ENCODE measurements around the gene SUDS3. TPM values are rescaled to one million over a fixed set of nuclear protein-coding genes. Genes with fewer than 3 reads are reported as not detected.
A peak's percentile ranks its signal among the peaks of the same experiment; 100 is the strongest.

The SUDS3 gene
- polyA plus RNA-seq, 1 donor (not counting 4 experiments of a cell fraction or from before 2014, with no cell fraction given) = 32.4 TPM

DNA sequence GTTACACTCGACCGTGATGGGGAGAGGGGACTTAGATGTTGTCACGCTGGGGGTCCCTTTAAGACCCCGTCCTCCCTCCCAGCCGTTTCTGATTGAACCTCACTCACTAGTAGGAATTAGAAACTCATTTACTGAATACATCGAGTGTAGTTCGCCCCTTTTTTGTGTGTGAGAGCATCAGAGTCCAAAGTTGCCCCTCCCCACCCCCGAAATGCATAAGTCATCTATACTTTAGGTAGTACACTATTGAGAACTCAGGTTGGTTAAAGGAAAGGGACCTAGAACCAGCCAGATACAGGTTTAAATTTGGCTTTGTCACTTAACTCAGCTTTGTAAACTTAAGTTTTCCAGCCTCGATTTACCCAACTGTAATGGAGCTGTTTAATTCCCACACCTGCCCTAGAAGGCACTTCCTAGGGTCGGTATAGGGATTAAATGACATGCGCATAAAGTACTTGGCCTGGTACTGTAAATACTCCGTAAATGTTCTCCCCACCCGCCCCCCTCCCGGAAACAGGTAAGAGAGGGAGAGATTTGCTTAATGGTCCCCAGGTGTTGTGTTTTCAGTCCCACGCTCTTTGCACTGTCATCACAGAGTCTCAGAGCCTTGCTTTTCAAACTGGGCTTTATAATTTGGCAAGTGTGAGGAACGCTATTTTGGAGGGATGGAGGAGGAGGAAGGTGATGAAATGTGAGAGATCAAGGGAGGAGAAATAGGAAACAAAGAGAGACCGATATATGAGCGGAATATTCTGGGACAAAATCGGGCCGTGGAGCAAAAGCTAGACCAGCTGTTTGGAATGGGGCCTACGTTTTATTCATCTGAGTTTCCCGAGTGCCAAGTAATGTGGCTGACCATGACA is 897 bp downstream of the SUDS3 start:
- peak overlapping the region; percentile 95 for H3K27ac ChIP-seq (ENCODE audit: control insufficient read depth, insufficient read depth, low read length)
- H2AFZ ChIP-seq (ENCODE audit: control insufficient read depth, low read length) = peak overlapping the region; percentile 63
- peaks cover 0 to 6% of the 10 kb centered on the region in 2 experiments for H3K36me3 ChIP-seq (ENCODE audit: control insufficient read depth in 2 of 2, extremely low read depth in 1 of 2, insufficient read depth in 2 of 2, low read length in 2 of 2)
- no peak for TF ChIP-seq EZH2 (IDR thresholded peaks at IDR 0.05; ENCODE audit: low read length)
- TF ChIP-seq, protein P1, sequence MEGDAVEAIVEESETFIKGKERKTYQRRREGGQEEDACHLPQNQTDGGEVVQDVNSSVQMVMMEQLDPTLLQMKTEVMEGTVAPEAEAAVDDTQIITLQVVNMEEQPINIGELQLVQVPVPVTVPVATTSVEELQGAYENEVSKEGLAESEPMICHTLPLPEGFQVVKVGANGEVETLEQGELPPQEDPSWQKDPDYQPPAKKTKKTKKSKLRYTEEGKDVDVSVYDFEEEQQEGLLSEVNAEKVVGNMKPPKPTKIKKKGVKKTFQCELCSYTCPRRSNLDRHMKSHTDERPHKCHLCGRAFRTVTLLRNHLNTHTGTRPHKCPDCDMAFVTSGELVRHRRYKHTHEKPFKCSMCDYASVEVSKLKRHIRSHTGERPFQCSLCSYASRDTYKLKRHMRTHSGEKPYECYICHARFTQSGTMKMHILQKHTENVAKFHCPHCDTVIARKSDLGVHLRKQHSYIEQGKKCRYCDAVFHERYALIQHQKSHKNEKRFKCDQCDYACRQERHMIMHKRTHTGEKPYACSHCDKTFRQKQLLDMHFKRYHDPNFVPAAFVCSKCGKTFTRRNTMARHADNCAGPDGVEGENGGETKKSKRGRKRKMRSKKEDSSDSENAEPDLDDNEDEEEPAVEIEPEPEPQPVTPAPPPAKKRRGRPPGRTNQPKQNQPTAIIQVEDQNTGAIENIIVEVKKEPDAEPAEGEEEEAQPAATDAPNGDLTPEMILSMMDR (optimal IDR thresholded peaks at IDR 0.05 in 1 of 3, IDR thresholded peaks at IDR 0.05 in 1 of 3, conservative IDR thresholded peaks at IDR 0.05 in 1 of 3; ENCODE audit: extremely low read depth in 1 of 3, insufficient read depth in 2 of 3, low read length in 3 of 3) = no peak
- dilution Hi-C loops (cut with MboI; ENCODE audit: extremely low pct_ligation_motif_present, low sequenced_read_pairs) = no loop called here
- no peaks in the 10 kb centered on the region for H3K27me3 ChIP-seq (ENCODE audit: control insufficient read depth, extremely low read depth, insufficient read depth, low read length)
- peak overlapping the region; percentile 90 to 94 (median 92) for H3K4me3 ChIP-seq (ENCODE audit: control insufficient read depth in 2 of 3, extremely low read depth in 1 of 3, insufficient read depth in 2 of 3, low read depth in 1 of 3, low read length in 3 of 3)
- H3K79me2 ChIP-seq (ENCODE audit: control insufficient read depth, insufficient read depth, low read length) = peaks cover 39% of the 10 kb centered on the region
- FAIRE-seq = no peak
- peak overlapping the region; percentile 98 for H3K4me2 ChIP-seq (ENCODE audit: control insufficient read depth, extremely low read depth, insufficient read depth, low read depth, low read length)
- H3K9me1 ChIP-seq (ENCODE audit: control insufficient read depth, extremely low read depth, insufficient read depth, low read length) = no peaks in the 10 kb centered on the region
- H3K9me3 ChIP-seq (ENCODE audit: control insufficient read depth, low read depth, low read length) = no peaks in the 10 kb centered on the region
- H4K20me1 ChIP-seq (ENCODE audit: control insufficient read depth, extremely low read depth, insufficient read depth, low read length) = peaks cover 3% of the 10 kb centered on the region
- no peak for DNase-seq (ENCODE audit: low read depth, low spot score)
- H3K4me1 ChIP-seq (ENCODE audit: control insufficient read depth, extremely low read depth, insufficient read depth, low read length) = peaks cover 27% of the 10 kb centered on the region
- peak overlapping the region; percentile 93 for H3K9ac ChIP-seq (ENCODE audit: control insufficient read depth, extremely low read depth, insufficient read depth, low read length)

DNA sequence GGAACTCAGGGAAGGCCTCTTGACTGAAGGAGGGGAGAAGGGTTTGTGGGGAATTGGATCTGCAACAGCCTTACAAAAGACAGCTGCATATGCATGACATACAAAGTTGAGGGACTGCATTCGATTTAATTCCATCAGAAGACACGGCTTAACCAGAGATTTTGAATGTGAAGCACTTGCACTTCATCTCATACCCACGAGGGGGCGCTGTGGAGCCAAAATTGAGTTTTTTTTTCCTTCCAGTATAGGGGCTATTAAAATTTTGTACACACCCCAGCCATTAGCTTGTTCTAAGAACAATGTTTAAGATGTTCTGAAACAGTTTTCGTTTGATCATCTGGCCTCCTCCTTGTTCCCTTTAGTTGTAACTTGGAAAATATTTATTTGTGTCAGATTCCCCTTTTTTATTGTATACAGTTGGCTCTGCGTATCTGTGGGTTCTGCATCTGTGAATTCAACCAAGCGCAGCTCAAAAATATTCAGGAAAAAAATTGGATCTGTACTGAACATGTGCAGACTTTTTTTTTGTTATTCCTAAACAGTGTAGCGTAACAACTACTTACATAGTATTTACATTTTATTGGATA is 1.6 kb downstream of the SUDS3 start:
- Histone ChIP-seq H3K79me2 (ENCODE audit: control insufficient read depth, insufficient read depth, low read length) (peaks cover 34% of the 10 kb centered on the region), H3K27ac (ENCODE audit: control insufficient read depth, insufficient read depth, low read length) (peak overlapping the region; percentile 95), H4K20me1 (ENCODE audit: control insufficient read depth, extremely low read depth, insufficient read depth, low read length) (peaks cover 3% of the 10 kb centered on the region), H3K4me3 (ENCODE audit: control insufficient read depth in 2 of 3, extremely low read depth in 1 of 3, insufficient read depth in 2 of 3, low read depth in 1 of 3, low read length in 3 of 3) (peak overlapping the region; percentile 90 to 94 (median 92)), H3K9ac (ENCODE audit: control insufficient read depth, extremely low read depth, insufficient read depth, low read length) (peak overlapping the region; percentile 93), H3K4me2 (ENCODE audit: control insufficient read depth, extremely low read depth, insufficient read depth, low read depth, low read length) (peak overlapping the region; percentile 98), H3K4me1 (ENCODE audit: control insufficient read depth, extremely low read depth, insufficient read depth, low read length) (peaks cover 27% of the 10 kb centered on the region), H3K36me3 (ENCODE audit: control insufficient read depth in 2 of 2, extremely low read depth in 1 of 2, insufficient read depth in 2 of 2, low read length in 2 of 2) (peaks cover 3 to 6% of the 10 kb centered on the region in 2 experiments), H3K9me1 (ENCODE audit: control insufficient read depth, extremely low read depth, insufficient read depth, low read length) (no peaks in the 10 kb centered on the region), H3K9me3 (ENCODE audit: control insufficient read depth, low read depth, low read length) (no peaks in the 10 kb centered on the region), H3K27me3 (ENCODE audit: control insufficient read depth, extremely low read depth, insufficient read depth, low read length) (no peaks in the 10 kb centered on the region), H2AFZ (ENCODE audit: control insufficient read depth, low read length) (peak overlapping the region; percentile 63)
- FAIRE-seq (peak; percentile 67), DNase-seq (ENCODE audit: low read depth, low spot score) (no peak)
- dilution Hi-C loops (cut with MboI; ENCODE audit: extremely low pct_ligation_motif_present, low sequenced_read_pairs) = no loop called here
- TF ChIP-seq EZH2 (IDR thresholded peaks at IDR 0.05; ENCODE audit: low read length) = no peak
- TF ChIP-seq, protein P1 (optimal IDR thresholded peaks at IDR 0.05 in 1 of 3, IDR thresholded peaks at IDR 0.05 in 1 of 3, conservative IDR thresholded peaks at IDR 0.05 in 1 of 3; ENCODE audit: extremely low read depth in 1 of 3, insufficient read depth in 2 of 3, low read length in 3 of 3) = peak; percentile 64 to 87 (median 84)

All from keratinocyte (primary cell).